Prostate gland (tissue), 2 donors: ENCODE measurements around the gene VEGFB. TPM values are rescaled to one million over a fixed set of nuclear protein-coding genes. Genes with fewer than 3 reads are reported as not detected.

Experiments used
- DNase-seq: peaks from one replicate; pipeline ENCODE4 v3.0.0-alpha.2; 2019; ENCODE audit warnings: low spot score
- H3K27ac ChIP-seq, 2 donors: fragments of 200-600 bp; sonication (generic); 2 replicates each; pipeline ENCODE4 v1.5.1; 2017 to 2019
- H3K27me3 ChIP-seq: fragments of 200-600 bp; sonication (generic); replicated peaks from 2 replicates; pipeline ENCODE4 v1.5.1; 2019; ENCODE audit not compliant: insufficient read depth
- H3K36me3 ChIP-seq, 2 donors: fragments of 200-600 bp; sonication (generic); 1 replicate in 1 of 2; 2 replicates in 1 of 2; pipeline versions ENCODE4 v1.5.1 to v1.8.1; 2017 to 2019
- H3K4me1 ChIP-seq: fragments of 200-600 bp; sonication (generic); replicated peaks from 2 replicates; pipeline ENCODE4 v1.5.1; 2019
- H3K4me3 ChIP-seq, 2 donors: fragments of 200-600 bp; sonication (generic); 2 replicates each; pipeline ENCODE4 v1.5.1; 2017 to 2019
- H3K9me3 ChIP-seq: fragments of 200-600 bp; sonication (generic); 2 replicates; pipeline ENCODE4 v1.5.1; 2017
- POLR2A ChIP-seq: fragments of 450-650 bp; IDR thresholded peaks from one replicate; pipeline ENCODE4 v1.6.1; 2016; ENCODE audit warnings: antibody characterized with exemption, mild to moderate bottlenecking
- POLR2AphosphoS5 ChIP-seq: sonication (generic); formaldehyde crosslinking; IDR thresholded peaks from one replicate; pipeline ENCODE4 v1.6.1; 2017; ENCODE audit warnings: antibody characterized with exemption
- WGBS: methylation state at CpG from one replicate; pipeline ENCODE4 v1.1.5; 2018; 5-methylcytosine and 5-hydroxymethylcytosine counted together
- intact Hi-C: fragments of 100-400 bp; cut with DNase I; formaldehyde crosslinking; loops from one replicate; pipeline ENCODE4 v1.14.2; 2022
- total RNA-seq, 2 donors: library from RNA; depleted of rRNA; stranded (reverse); fragments of >200 nt; gene quantifications; one replicate each; pipeline ENCODE4 v1.1.0, GENCODE V29; 2016
- TF ChIP-seq, protein P1 (sequence below), 4 experiments: fragments of 200-600 bp in 2 of 4; fragments of 450-650 bp in 2 of 4; sonication (generic) in 2 of 4; IDR thresholded peaks; 1 replicate in 3 of 4; 2 replicates in 1 of 4; pipeline ENCODE4 v1.5.1; 2016 to 2019; ENCODE audit warnings: antibody characterized with exemption in 4 of 4, mild to moderate bottlenecking in 2 of 4, moderate library complexity in 2 of 4

Gene VEGFB
- total RNA-seq, 2 donors from 2014 or later, result 50.9 to 91.2 TPM

DNA sequence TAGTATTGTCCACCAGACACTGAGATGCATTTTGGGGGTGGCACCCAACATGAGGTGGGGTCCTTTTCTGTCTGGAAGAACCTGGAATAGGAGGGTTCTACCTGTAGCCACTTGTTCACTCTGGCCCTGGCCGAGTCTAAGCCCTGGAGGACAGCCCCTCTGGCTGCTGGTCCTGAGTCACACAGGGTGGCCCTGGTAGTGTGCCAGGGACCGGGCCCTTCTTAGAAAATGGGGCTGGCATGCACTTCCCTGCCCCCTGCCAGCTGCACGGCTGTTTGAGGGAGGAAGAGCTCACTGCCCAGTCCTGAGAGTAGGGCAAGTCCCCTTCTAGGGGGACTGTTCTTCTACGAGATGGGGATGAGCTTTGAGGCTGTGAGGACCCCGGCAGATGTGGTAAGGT, 19.1 kb downstream of the VEGFB start:
- intact Hi-C loops, result loop anchor here (5.0 kb wide), 1 partner anchor 49 kb away; the partner anchor contains the start of gene CATSPERZ
- Histone ChIP-seq H3K27ac (no peak overlapping the region), H3K4me3 (no peak overlapping the region), H3K4me1 (peaks cover 11% of the 10 kb centered on the region), H3K9me3 (no peaks in the 10 kb centered on the region), H3K27me3 (no peaks in the 10 kb centered on the region), H3K36me3 (peaks cover 0 to 4% of the 10 kb centered on the region in 2 donors)
- no peak for DNase-seq
- 36% methylated on average over 5 of the region's 5 CpGs for WGBS
- TF ChIP-seq, protein P1, sequence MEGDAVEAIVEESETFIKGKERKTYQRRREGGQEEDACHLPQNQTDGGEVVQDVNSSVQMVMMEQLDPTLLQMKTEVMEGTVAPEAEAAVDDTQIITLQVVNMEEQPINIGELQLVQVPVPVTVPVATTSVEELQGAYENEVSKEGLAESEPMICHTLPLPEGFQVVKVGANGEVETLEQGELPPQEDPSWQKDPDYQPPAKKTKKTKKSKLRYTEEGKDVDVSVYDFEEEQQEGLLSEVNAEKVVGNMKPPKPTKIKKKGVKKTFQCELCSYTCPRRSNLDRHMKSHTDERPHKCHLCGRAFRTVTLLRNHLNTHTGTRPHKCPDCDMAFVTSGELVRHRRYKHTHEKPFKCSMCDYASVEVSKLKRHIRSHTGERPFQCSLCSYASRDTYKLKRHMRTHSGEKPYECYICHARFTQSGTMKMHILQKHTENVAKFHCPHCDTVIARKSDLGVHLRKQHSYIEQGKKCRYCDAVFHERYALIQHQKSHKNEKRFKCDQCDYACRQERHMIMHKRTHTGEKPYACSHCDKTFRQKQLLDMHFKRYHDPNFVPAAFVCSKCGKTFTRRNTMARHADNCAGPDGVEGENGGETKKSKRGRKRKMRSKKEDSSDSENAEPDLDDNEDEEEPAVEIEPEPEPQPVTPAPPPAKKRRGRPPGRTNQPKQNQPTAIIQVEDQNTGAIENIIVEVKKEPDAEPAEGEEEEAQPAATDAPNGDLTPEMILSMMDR (IDR thresholded peaks at IDR 0.05), result no peak

- DNase-seq, result no peak
- 94% methylated on average over 7 of the region's 7 CpGs for WGBS
- no peaks in the 10 kb centered on the region for H3K27me3 ChIP-seq
- H3K9me3 ChIP-seq, result no peaks in the 10 kb centered on the region
- H3K36me3 ChIP-seq, result peaks cover 0 to 12% of the 10 kb centered on the region in 2 donors
- H3K4me1 ChIP-seq, result peaks cover 11% of the 10 kb centered on the region
- intact Hi-C loops, result loop anchor here (5.0 kb wide), 1 partner anchor 48 kb away; the partner anchor contains the start of gene CATSPERZ
- TF ChIP-seq POLR2A, result no peak
- TF ChIP-seq POLR2AphosphoS5, result no peak
- TF ChIP-seq, protein P1 (IDR thresholded peaks at IDR 0.05), result no peak
- H3K4me3 ChIP-seq, result no peak overlapping the region
- H3K27ac ChIP-seq, result no peak overlapping the region
These were observed 19.9 kb downstream of the VEGFB start for GRCh38 chr11:64254326-64254725.

DNA sequence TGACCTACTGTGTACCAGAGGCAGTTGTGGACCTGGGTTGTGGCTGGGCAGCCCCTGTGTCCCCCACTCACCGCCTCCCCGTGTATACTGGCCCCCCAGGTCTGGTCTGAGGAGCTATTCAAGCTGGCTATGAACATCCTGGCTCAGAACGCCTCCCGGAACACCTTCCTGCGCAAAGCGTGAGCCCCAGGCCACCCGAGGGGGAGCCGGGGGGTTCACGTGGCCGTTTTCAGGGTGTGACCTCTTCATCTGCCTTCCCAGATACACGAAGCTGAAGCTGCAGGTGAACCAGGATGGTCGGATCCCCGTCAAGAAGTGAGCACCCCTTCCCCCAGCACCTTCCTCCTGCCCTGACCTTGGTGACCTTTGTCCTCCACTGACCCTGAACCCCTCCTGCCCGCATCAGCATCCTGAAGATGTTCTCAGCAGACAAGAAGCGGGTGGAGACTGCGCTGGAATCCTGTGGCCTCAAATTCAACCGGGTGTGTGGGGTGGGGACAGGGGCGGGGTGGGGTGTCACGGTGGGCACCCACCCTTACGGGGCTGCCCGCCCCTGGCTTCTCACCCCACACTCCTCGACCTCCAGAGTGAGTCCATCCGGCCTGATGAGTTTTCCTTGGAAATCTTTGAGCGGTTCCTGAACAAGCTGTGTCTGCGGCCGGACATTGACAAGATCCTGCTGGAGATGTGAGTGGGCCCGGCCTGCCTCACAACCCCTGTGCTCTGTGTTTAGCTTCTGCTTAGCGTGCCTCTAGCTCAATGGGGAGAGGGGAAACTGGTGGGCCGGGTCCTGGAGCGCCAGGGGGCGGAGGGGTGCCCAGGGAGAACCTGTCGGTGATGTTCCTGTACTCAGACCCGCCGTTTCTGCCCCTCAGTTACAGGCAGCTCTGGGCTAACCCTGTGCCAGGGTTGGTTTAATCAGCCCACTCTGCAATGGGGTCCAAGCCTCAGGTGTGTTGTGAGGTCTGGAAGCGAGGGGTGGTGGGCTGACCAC, 21.0 kb downstream of the VEGFB start:
- no peak for DNase-seq
- Histone ChIP-seq H3K4me1 (peaks cover 11% of the 10 kb centered on the region), H3K27me3 (no peaks in the 10 kb centered on the region), H3K27ac (no peak overlapping the region), H3K9me3 (no peaks in the 10 kb centered on the region), H3K36me3 (peaks cover 0 to 13% of the 10 kb centered on the region in 2 donors), H3K4me3 (no peak overlapping the region)
- TF ChIP-seq, protein P1 (IDR thresholded peaks at IDR 0.05), result no peak
- TF ChIP-seq POLR2A (no peak), POLR2AphosphoS5 (no peak)
- intact Hi-C loops, result no loop called here
- WGBS, result 78% methylated on average over 33 of the region's 35 CpGs

- Histone ChIP-seq H3K4me1 (peaks cover 11% of the 10 kb centered on the region), H3K4me3 (no peak overlapping the region), H3K27me3 (no peaks in the 10 kb centered on the region), H3K9me3 (no peaks in the 10 kb centered on the region), H3K27ac (no peak overlapping the region), H3K36me3 (peaks cover 0 to 13% of the 10 kb centered on the region in 2 donors)
- intact Hi-C loops, result no loop called here
- DNase-seq, result no peak
- WGBS, result 88% methylated on average over 15 of the region's 15 CpGs
- TF ChIP-seq POLR2A (no peak), POLR2AphosphoS5 (no peak)
- TF ChIP-seq, protein P1 (IDR thresholded peaks at IDR 0.05), result no peak
These were observed 21.9 kb downstream of the VEGFB start for GRCh38 chr11:64256300-64256699.
